K562 (cell line): ENCODE measurements around the gene AUNIP. TPM values are rescaled to one million over a fixed set of nuclear protein-coding genes. Genes with fewer than 3 reads are reported as not detected.
A peak's percentile ranks its signal among the peaks of the same experiment; 100 is the strongest.

Experiments used
- ATAC-seq: fragments of 200-7000 bp; cut with Tn5 transposase; 3 replicates; pipeline ENCODE4 v1.9.1; 2020; ENCODE audit warnings: moderate library complexity
- BruUV-seq: library from RNA; stranded (reverse); fragments of 400-500 nt; replicated peaks from 2 replicates; lab custom pipeline; 2021; lab: Mats Ljungman, UMichigan
- CTCF ChIA-PET: fragments of 300-600 bp; formaldehyde crosslinking; extraction: SDS; loops from one replicate; lab custom pipeline; 2021; ENCODE audit warnings: low intra/inter-chr PET ratio; lab: Yijun Ruan, JAX
- POLR2A ChIA-PET: fragments of 300-600, 350-650 bp; sonication (Branson Sonifier 250); formaldehyde crosslinking; extraction: SDS; loops from one replicate; lab custom pipeline; 2021; ENCODE audit warnings: antibody characterized with exemption, inconsistent platforms; lab: Yijun Ruan, JAX
- DNase-seq, 4 experiments: peaks; one replicate each; pipeline versions ENCODE4 v3.0.0 to v3.0.0-alpha.2; 2011 to 2018; ENCODE audit warnings: low spot score in 3 of 4, mixed read lengths in 3 of 4; ENCODE audit errors: extremely low read depth in 1 of 4
- FAIRE-seq: peaks from 2 replicates; lab custom pipeline; 2011; peaks lifted over from hg19 to GRCh38; lab: Jason Lieb, UNC
- H2AFZ ChIP-seq: 2 replicates; pipeline ENCODE4 v1.6.0; 2011; ENCODE audit warnings: low read depth, low read length, control low read depth, inconsistent platforms
- H3K27ac ChIP-seq: fragments of 200-600 bp; 3 replicates; pipeline ENCODE4 v1.8.0; 2011; ENCODE audit warnings: low read depth, mild to moderate bottlenecking, control low read depth, inconsistent platforms, low read length, moderate library complexity, mixed read lengths; ENCODE audit errors: extremely low read depth
- H3K27me3 ChIP-seq, 2 experiments: fragments of 300-600 bp in 1 of 2; 2 replicates in 1 of 2; 3 replicates in 1 of 2; pipeline versions ENCODE4 v1.6.0 to v1.8.0; 2011; ENCODE audit warnings: inconsistent platforms in 2 of 2, low read length in 2 of 2, mild to moderate bottlenecking in 1 of 2, mixed read lengths in 1 of 2, moderate library complexity in 1 of 2; ENCODE audit not compliant: control insufficient read depth in 2 of 2, insufficient read depth in 2 of 2
- H3K36me3 ChIP-seq: fragments of 300-600 bp; 3 replicates; pipeline ENCODE4 v1.8.0; 2011; ENCODE audit warnings: mild to moderate bottlenecking, low read length, inconsistent platforms; ENCODE audit not compliant: control insufficient read depth, insufficient read depth
- H3K4me1 ChIP-seq, 2 experiments: fragments of 200-600 bp in 1 of 2; replicated peaks in 1 of 2; 2 replicates in 1 of 2; 3 replicates in 1 of 2; pipeline versions ENCODE4 v1.5.1 to v1.8.0; 2011; ENCODE audit warnings: inconsistent platforms in 2 of 2, low read length in 2 of 2, mild to moderate bottlenecking in 1 of 2, mixed read lengths in 1 of 2, moderate library complexity in 1 of 2; ENCODE audit not compliant: control insufficient read depth in 2 of 2, insufficient read depth in 2 of 2
- H3K4me2 ChIP-seq: 2 replicates; pipeline ENCODE4 v1.6.1; 2011; ENCODE audit warnings: low read length, control low read depth, inconsistent platforms, mixed read lengths; ENCODE audit not compliant: insufficient read depth
- H3K4me3 ChIP-seq: fragments of 200-600 bp; sonication (generic), shearing (Covaris generic); 2 replicates; pipeline ENCODE4 v1.5.1; 2016; ENCODE audit warnings: control low read depth, inconsistent platforms
- H3K79me2 ChIP-seq: fragments of 200-600 bp; 3 replicates; pipeline ENCODE4 v1.8.0; 2011; ENCODE audit warnings: low read length, inconsistent platforms; ENCODE audit not compliant: control insufficient read depth, insufficient read depth
- H3K9ac ChIP-seq, 2 experiments: 2 replicates each; pipeline versions ENCODE4 v1.6.0 to v1.6.1; 2011; ENCODE audit warnings: low read depth in 2 of 2, low read length in 2 of 2, control low read depth in 1 of 2, inconsistent platforms in 1 of 2, mild to moderate bottlenecking in 1 of 2, mixed read lengths in 1 of 2; ENCODE audit not compliant: insufficient read depth in 1 of 2
- H3K9me1 ChIP-seq: one replicate; pipeline ENCODE4 v1.6.0; 2011; ENCODE audit warnings: inconsistent platforms, mild to moderate bottlenecking, low read length, moderate library complexity; ENCODE audit not compliant: control insufficient read depth, insufficient read depth
- H3K9me3 ChIP-seq: replicated peaks from 2 replicates; pipeline ENCODE4 v1.5.1; 2011; ENCODE audit warnings: low read depth, low read length, inconsistent platforms; ENCODE audit not compliant: control insufficient read depth, insufficient read depth
- H4K20me1 ChIP-seq: replicated peaks from 2 replicates; pipeline ENCODE4 v1.6.1; 2011; ENCODE audit warnings: low read length, inconsistent platforms, mixed read lengths; ENCODE audit not compliant: control insufficient read depth, insufficient read depth
- COPS2 ChIP-seq: fragments of 450-650 bp; conservative IDR thresholded peaks from 2 replicates; pipeline ENCODE4 v1.6.1; 2016; ENCODE audit warnings: mild to moderate bottlenecking, moderate library complexity
- HCFC1 ChIP-seq: IDR thresholded peaks from 2 replicates; pipeline ENCODE4 v1.6.1; 2012; ENCODE audit warnings: low read depth, low read length, improper control_type of control experiment
- KAT8 ChIP-seq: fragments of 450-650 bp; IDR thresholded peaks from 2 replicates; pipeline ENCODE4 v1.6.1; 2016; ENCODE audit warnings: low read depth, mild to moderate bottlenecking
- MYC ChIP-seq, 2 experiments: fragments of 250-450 bp in 1 of 2; sonication (Bioruptor Pico) in 1 of 2; IDR thresholded peaks; 2 replicates each; pipeline versions ENCODE4 v1.5.1 to v1.6.1; 2012 to 2021; ENCODE audit warnings: low read depth in 2 of 2, borderline replicate concordance in 1 of 2, improper control_type of control experiment in 1 of 2, low read length in 1 of 2, mild to moderate bottlenecking in 1 of 2, moderate library complexity in 1 of 2
- PTBP1 ChIP-seq: fragments of 200-400 bp; formaldehyde crosslinking; IDR thresholded peaks from 2 replicates; pipeline ENCODE4 v1.6.1; 2017; ENCODE audit warnings: low read depth, low read length
- PTRF ChIP-seq: fragments of 450-650 bp; IDR thresholded peaks from 2 replicates; pipeline ENCODE4 v1.6.1; 2016; ENCODE audit warnings: mild to moderate bottlenecking, missing genetic modification characterization, missing compliant biosample characterization
- SMARCB1 ChIP-seq: IDR thresholded peaks from 2 replicates; pipeline ENCODE4 v1.6.1; 2011; ENCODE audit warnings: improper control_type of control experiment, low read depth; ENCODE audit not compliant: insufficient read length
- ZNF3 ChIP-seq: fragments of 250-450 bp; sonication (Bioruptor Pico); IDR thresholded peaks from 2 replicates; pipeline ENCODE4 v1.5.0; 2021; ENCODE audit warnings: mild to moderate bottlenecking, moderate library complexity
- WGBS: fragments of 100-300 bp; shearing (Covaris generic); methylation state at CpG from one replicate; pipeline ENCODE4 v1.1.6; 2016; ENCODE audit warnings: low coverage, mixed read lengths; ENCODE audit not compliant: insufficient coverage; ENCODE audit errors: missing lambda C conversion rate; 5-methylcytosine and 5-hydroxymethylcytosine counted together
- in situ Hi-C: fragments of 300-500 bp; cut with MboI; formaldehyde crosslinking; loops from 4 replicates; pipeline ENCODE4 v1.15.0; 2018; ENCODE audit warnings: inconsistent platforms, mixed read lengths
- intact Hi-C: fragments of 100-400 bp; cut with micrococcal nuclease; formaldehyde crosslinking; loops from 2 replicates; pipeline ENCODE4 v1.14.2; 2022
- polyA plus RNA-seq, 8 experiments: library from polyadenylated mRNA; depleted of rRNA in 4 of 8; stranded (reverse) in 5 of 8; unstranded in 3 of 8; fragments of >200 nt; fragmentation: Nextera tagmentation in 2 of 8; fragmentation: Illumina TruSeq in 1 of 8; extraction: Ambion mirVana in 2 of 8; extraction: Trizol in 1 of 8; gene quantifications; 2 replicates each; pipeline versions ENCODE4 v1.2.1 to v1.2.3, GENCODE V29; 2011 to 2014; ENCODE audit warnings: inconsistent platforms in 1 of 8, missing spikeins in 1 of 8
- total RNA-seq, 7 experiments: library from RNA; depleted of rRNA in 6 of 7; stranded (reverse); fragments of >200 nt in 6 of 7; fragmentation: Illumina TruSeq in 2 of 7; extraction: Trizol in 2 of 7; gene quantifications; 2 replicates each; pipeline versions ENCODE4 v1.2.1 to v1.2.3, GENCODE V29; 2011 to 2021; ENCODE audit warnings: low replicate concordance in 1 of 7
- TF ChIP-seq, protein P1 (sequence below): sonication (generic); formaldehyde crosslinking; IDR thresholded peaks from 2 replicates; pipeline ENCODE4 v1.8.0; 2022; ENCODE audit warnings: mild to moderate bottlenecking, low read depth, missing genetic modification reagents
- TF ChIP-seq, protein P2 (sequence below): sonication (generic); formaldehyde crosslinking; IDR thresholded peaks from 2 replicates; pipeline ENCODE4 v1.8.0; 2023; ENCODE audit warnings: mild to moderate bottlenecking, missing genetic modification reagents
- TF ChIP-seq, protein P3 (sequence below): fragments of 250-450 bp; sonication (Bioruptor Pico); IDR thresholded peaks from 2 replicates; pipeline ENCODE4 v1.9.0; 2021; ENCODE audit warnings: mild to moderate bottlenecking, inconsistent platforms
- TF ChIP-seq, protein P4 (sequence below): fragments of 250-450 bp; sonication (Bioruptor Pico); IDR thresholded peaks from 2 replicates; pipeline ENCODE4 v1.5.0; 2021

Gene AUNIP
- total and polyA plus RNA-seq, 9 of the 15 experiments (the other 6 are each of a cell fraction or from before 2014, with no cell fraction given): 12.1 to 53.8 (median 47.1) TPM

DNA sequence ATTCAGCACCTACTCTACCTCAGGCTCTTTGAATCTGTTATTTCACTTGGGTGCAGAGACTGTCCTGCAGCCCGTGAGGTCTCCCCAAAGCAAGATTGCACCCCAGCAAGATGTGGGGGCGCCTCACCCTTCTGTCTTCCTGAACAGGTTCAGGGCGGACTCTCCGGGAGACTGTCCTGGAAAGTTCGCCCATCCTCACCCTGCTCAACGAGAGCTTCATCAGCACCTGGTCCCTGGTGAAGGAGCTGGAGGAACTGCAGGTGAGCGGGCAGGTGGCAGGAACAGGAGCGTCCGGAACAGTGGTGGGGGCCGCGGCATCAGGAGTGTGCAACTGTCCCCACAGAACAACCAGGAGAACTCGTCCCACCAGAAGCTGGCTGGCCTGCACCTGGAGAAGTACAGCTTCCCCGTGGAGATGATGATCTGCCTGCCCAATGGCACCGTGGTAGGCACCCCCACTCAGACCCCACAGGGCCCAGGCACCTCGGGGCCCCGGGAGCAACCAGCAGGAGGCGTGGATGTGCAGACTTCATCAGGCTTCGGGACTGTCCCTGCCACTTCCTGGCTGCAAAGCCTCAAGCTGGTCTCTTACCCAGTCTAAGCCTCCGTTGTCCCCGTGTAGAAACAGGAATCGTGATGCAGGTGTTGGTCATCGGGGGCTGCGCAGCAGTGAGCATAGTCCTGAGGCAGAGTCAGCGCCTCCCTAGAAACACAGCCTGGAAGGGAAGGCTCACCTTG is 45.4 kb downstream of the AUNIP start:
- Histone ChIP-seq H3K36me3 (peaks cover 4% of the 10 kb centered on the region; the same call in 1 of the 3 replicates), H3K4me3 (no peak overlapping the region), H3K79me2 (peaks cover 8% of the 10 kb centered on the region; the same call in 2 of the 3 replicates), H3K27me3 (no peaks in the 10 kb centered on the region), H3K9ac (peak overlapping the region in 1 of 2 experiments; percentile 69; a peak in 2 of 4 replicates), H3K9me3 (no peaks in the 10 kb centered on the region), H3K9me1 (no peaks in the 10 kb centered on the region), H2AFZ (no peak overlapping the region), H3K27ac (no peak overlapping the region), H3K4me2 (no peak overlapping the region), H3K4me1 (peaks cover 15 to 55% of the 10 kb centered on the region in 2 experiments), H4K20me1 (peaks cover 4% of the 10 kb centered on the region; the same call in 1 of the 2 replicates)
- in situ Hi-C loops: loop anchor here (10.0 kb wide), 1 partner anchor 409 kb away; no protein-coding TSS in a partner anchor
- intact Hi-C loops: no loop called here
- POLR2A ChIA-PET: interaction anchor here (0.5 kb wide), 1 partner anchor 574 kb away, joined by 3 read pairs; no protein-coding TSS in a partner anchor
- BruUV-seq: no TSS peak
- FAIRE-seq (no peak), DNase-seq (no peak), ATAC-seq (peak; percentile 13; the same call in 1 of the 3 replicates)
- WGBS: 62% methylated on average over 24 of the region's 24 CpGs
- CTCF ChIA-PET: interaction anchor here (0.7 kb wide), 2 partner anchors 183 to 511 kb away, joined by 3 read pairs; partner anchors contain the start of gene PAFAH2
- TF ChIP-seq HCFC1 (no peak), KAT8 (no peak), PTBP1 (no peak), PTRF (tag) (no peak), ZNF3 (CRISPR knock-in tag) (no peak), MYC (IDR thresholded peaks at IDR 0.05; ENCODE audit: low read depth, low read length) (no peak), MYC (CRISPR knock-in tag; IDR thresholded peaks at IDR 0.05; ENCODE audit: borderline replicate concordance, low read depth) (no peak), SMARCB1 (no peak), COPS2 (no peak)
- TF ChIP-seq, protein P1, sequence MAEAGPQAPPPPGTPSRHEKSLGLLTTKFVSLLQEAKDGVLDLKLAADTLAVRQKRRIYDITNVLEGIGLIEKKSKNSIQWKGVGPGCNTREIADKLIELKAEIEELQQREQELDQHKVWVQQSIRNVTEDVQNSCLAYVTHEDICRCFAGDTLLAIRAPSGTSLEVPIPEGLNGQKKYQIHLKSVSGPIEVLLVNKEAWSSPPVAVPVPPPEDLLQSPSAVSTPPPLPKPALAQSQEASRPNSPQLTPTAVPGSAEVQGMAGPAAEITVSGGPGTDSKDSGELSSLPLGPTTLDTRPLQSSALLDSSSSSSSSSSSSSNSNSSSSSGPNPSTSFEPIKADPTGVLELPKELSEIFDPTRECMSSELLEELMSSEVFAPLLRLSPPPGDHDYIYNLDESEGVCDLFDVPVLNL (CRISPR knock-in tag): no peak
- TF ChIP-seq, protein P2, sequence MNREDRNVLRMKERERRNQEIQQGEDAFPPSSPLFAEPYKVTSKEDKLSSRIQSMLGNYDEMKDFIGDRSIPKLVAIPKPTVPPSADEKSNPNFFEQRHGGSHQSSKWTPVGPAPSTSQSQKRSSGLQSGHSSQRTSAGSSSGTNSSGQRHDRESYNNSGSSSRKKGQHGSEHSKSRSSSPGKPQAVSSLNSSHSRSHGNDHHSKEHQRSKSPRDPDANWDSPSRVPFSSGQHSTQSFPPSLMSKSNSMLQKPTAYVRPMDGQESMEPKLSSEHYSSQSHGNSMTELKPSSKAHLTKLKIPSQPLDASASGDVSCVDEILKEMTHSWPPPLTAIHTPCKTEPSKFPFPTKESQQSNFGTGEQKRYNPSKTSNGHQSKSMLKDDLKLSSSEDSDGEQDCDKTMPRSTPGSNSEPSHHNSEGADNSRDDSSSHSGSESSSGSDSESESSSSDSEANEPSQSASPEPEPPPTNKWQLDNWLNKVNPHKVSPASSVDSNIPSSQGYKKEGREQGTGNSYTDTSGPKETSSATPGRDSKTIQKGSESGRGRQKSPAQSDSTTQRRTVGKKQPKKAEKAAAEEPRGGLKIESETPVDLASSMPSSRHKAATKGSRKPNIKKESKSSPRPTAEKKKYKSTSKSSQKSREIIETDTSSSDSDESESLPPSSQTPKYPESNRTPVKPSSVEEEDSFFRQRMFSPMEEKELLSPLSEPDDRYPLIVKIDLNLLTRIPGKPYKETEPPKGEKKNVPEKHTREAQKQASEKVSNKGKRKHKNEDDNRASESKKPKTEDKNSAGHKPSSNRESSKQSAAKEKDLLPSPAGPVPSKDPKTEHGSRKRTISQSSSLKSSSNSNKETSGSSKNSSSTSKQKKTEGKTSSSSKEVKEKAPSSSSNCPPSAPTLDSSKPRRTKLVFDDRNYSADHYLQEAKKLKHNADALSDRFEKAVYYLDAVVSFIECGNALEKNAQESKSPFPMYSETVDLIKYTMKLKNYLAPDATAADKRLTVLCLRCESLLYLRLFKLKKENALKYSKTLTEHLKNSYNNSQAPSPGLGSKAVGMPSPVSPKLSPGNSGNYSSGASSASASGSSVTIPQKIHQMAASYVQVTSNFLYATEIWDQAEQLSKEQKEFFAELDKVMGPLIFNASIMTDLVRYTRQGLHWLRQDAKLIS: no peak
- TF ChIP-seq, protein P3, sequence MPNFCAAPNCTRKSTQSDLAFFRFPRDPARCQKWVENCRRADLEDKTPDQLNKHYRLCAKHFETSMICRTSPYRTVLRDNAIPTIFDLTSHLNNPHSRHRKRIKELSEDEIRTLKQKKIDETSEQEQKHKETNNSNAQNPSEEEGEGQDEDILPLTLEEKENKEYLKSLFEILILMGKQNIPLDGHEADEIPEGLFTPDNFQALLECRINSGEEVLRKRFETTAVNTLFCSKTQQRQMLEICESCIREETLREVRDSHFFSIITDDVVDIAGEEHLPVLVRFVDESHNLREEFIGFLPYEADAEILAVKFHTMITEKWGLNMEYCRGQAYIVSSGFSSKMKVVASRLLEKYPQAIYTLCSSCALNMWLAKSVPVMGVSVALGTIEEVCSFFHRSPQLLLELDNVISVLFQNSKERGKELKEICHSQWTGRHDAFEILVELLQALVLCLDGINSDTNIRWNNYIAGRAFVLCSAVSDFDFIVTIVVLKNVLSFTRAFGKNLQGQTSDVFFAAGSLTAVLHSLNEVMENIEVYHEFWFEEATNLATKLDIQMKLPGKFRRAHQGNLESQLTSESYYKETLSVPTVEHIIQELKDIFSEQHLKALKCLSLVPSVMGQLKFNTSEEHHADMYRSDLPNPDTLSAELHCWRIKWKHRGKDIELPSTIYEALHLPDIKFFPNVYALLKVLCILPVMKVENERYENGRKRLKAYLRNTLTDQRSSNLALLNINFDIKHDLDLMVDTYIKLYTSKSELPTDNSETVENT (CRISPR knock-in tag): no peak
- TF ChIP-seq, protein P4, sequence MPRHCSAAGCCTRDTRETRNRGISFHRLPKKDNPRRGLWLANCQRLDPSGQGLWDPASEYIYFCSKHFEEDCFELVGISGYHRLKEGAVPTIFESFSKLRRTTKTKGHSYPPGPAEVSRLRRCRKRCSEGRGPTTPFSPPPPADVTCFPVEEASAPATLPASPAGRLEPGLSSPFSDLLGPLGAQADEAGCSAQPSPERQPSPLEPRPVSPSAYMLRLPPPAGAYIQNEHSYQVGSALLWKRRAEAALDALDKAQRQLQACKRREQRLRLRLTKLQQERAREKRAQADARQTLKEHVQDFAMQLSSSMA (CRISPR knock-in tag): no peak
